ENCODE measurements around the gene PRLR.

The PRLR gene

DNA sequence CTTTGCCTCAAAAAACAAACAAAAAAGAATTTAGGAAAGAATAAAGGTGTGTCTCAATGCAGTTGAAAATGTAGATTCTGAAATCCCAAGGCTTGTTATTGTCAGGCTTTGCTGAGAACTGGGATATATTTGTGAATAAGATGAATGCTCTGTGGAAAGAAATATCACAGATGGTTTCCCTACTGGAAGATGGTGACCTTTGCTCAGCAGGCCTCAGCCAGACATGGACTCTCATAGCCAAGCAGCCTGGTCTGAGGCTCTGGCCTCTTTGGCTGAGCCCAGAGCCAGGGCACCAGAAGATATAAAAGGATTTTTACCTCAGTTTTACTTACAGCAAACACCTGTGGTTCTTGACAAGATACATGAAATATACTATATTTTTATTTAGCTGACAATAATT, 219.6 kb downstream of the PRLR start:
- Histone ChIP-seq H3K27me3 (ENCODE audit: control insufficient read depth in 1 of 2, insufficient read depth in 1 of 2, low read length in 2 of 2) (peaks cover 3 to 10% of the 10 kb centered on the region in 2 experiments), H2BK120ac (ENCODE audit: low read depth, low read length) (no peak overlapping the region), H2AK5ac (ENCODE audit: low read length, severe bottlenecking) (no peak overlapping the region), H3K23ac (ENCODE audit: low read length in 2 of 2) (no peak overlapping the region), H3K4me3 (ENCODE audit: insufficient read depth in 1 of 2, low read depth in 1 of 2, low read length in 2 of 2) (no peak overlapping the region), H3K18ac (ENCODE audit: low read depth in 1 of 2, low read length in 2 of 2) (no peak overlapping the region), H3K4me2 (ENCODE audit: low read length, poor library complexity, severe bottlenecking) (no peak overlapping the region), H3K27ac (ENCODE audit: low read length, poor library complexity, severe bottlenecking) (no peak overlapping the region), H3K14ac (ENCODE audit: low read length in 2 of 2) (no peak overlapping the region), H3K79me1 (replicated peaks; ENCODE audit: low read length, poor library complexity, severe bottlenecking) (no peaks in the 10 kb centered on the region), H3K4me1 (ENCODE audit: control insufficient read depth, insufficient read depth, low read depth, low read length) (no peaks in the 10 kb centered on the region), H4K8ac (ENCODE audit: low read length) (no peak overlapping the region), H3K36me3 (ENCODE audit: control insufficient read depth in 1 of 2, insufficient read depth in 2 of 2, low read depth in 1 of 2, low read length in 2 of 2) (no peaks in the 10 kb centered on the region), H3K9ac (ENCODE audit: low read length) (no peak overlapping the region), H2BK15ac (ENCODE audit: low read depth, poor library complexity, severe bottlenecking) (no peak overlapping the region), H2BK12ac (ENCODE audit: low read length in 2 of 2) (no peak overlapping the region), H2BK5ac (ENCODE audit: low read depth, low read length, poor library complexity, severe bottlenecking) (no peak overlapping the region), H2AFZ (ENCODE audit: low read depth, low read length) (no peak overlapping the region), H3K4ac (ENCODE audit: low read depth in 1 of 2, low read length in 2 of 2) (no peak overlapping the region), H4K91ac (ENCODE audit: low read length) (no peak overlapping the region), H3K9me3 (ENCODE audit: control insufficient read depth, low read length) (no peaks in the 10 kb centered on the region)
- no peak for DNase-seq

GRCh38 chr5:35009657-35010056, 220.6 kb downstream of the PRLR start:
- peak; percentile 6 for DNase-seq
- Histone ChIP-seq H2AK5ac (ENCODE audit: low read length, severe bottlenecking) (no peak overlapping the region), H2BK15ac (ENCODE audit: low read depth, poor library complexity, severe bottlenecking) (no peak overlapping the region), H3K14ac (ENCODE audit: low read length in 2 of 2) (no peak overlapping the region), H3K36me3 (ENCODE audit: control insufficient read depth in 1 of 2, insufficient read depth in 2 of 2, low read depth in 1 of 2, low read length in 2 of 2) (no peaks in the 10 kb centered on the region), H2BK12ac (ENCODE audit: low read length in 2 of 2) (no peak overlapping the region), H3K9me3 (ENCODE audit: control insufficient read depth, low read length) (no peaks in the 10 kb centered on the region), H2AFZ (ENCODE audit: low read depth, low read length) (no peak overlapping the region), H3K4me3 (ENCODE audit: insufficient read depth in 1 of 2, low read depth in 1 of 2, low read length in 2 of 2) (no peak overlapping the region), H2BK120ac (ENCODE audit: low read depth, low read length) (no peak overlapping the region), H4K8ac (ENCODE audit: low read length) (no peak overlapping the region), H3K4ac (ENCODE audit: low read depth in 1 of 2, low read length in 2 of 2) (no peak overlapping the region), H3K4me2 (ENCODE audit: low read length, poor library complexity, severe bottlenecking) (no peak overlapping the region), H3K23ac (ENCODE audit: low read length in 2 of 2) (no peak overlapping the region), H3K27ac (ENCODE audit: low read length, poor library complexity, severe bottlenecking) (no peak overlapping the region), H4K91ac (ENCODE audit: low read length) (no peak overlapping the region), H3K9ac (ENCODE audit: low read length) (peak overlapping the region; percentile 30), H3K27me3 (ENCODE audit: control insufficient read depth in 1 of 2, insufficient read depth in 1 of 2, low read length in 2 of 2) (peaks cover under 1 to 17% of the 10 kb centered on the region in 2 experiments), H3K4me1 (ENCODE audit: control insufficient read depth, insufficient read depth, low read depth, low read length) (no peaks in the 10 kb centered on the region), H2BK5ac (ENCODE audit: low read depth, low read length, poor library complexity, severe bottlenecking) (no peak overlapping the region), H3K18ac (ENCODE audit: low read depth in 1 of 2, low read length in 2 of 2) (no peak overlapping the region), H3K79me1 (replicated peaks; ENCODE audit: low read length, poor library complexity, severe bottlenecking) (no peaks in the 10 kb centered on the region)
- whole genome bisulfite sequencing, result 91% methylated on average over 3 of the region's 3 CpGs

GRCh38 chr5:35009019-35009418, 221.3 kb downstream of the PRLR start:
- H2AFZ ChIP-seq (ENCODE audit: low read depth, low read length), result no peak overlapping the region
- H3K14ac ChIP-seq (ENCODE audit: low read length in 2 of 2), result no peak overlapping the region
- peak overlapping the region; percentile 30 for H3K9ac ChIP-seq (ENCODE audit: low read length)
- no peaks in the 10 kb centered on the region for H3K79me1 ChIP-seq (replicated peaks; ENCODE audit: low read length, poor library complexity, severe bottlenecking)
- no peak overlapping the region for H2BK15ac ChIP-seq (ENCODE audit: low read depth, poor library complexity, severe bottlenecking)
- H3K9me3 ChIP-seq (ENCODE audit: control insufficient read depth, low read length), result no peaks in the 10 kb centered on the region
- H3K27me3 ChIP-seq (ENCODE audit: control insufficient read depth in 1 of 2, insufficient read depth in 1 of 2, low read length in 2 of 2), result peaks cover 0 to 23% of the 10 kb centered on the region in 2 experiments
- no peak overlapping the region for H4K91ac ChIP-seq (ENCODE audit: low read length)
- H3K4me2 ChIP-seq (ENCODE audit: low read length, poor library complexity, severe bottlenecking), result no peak overlapping the region
- DNase-seq, result peak; percentile 5
- WGBS, result 44% methylated on average over 1 of the region's 2 CpGs
- H3K4me1 ChIP-seq (ENCODE audit: control insufficient read depth, insufficient read depth, low read depth, low read length), result no peaks in the 10 kb centered on the region
- no peak overlapping the region for H2BK12ac ChIP-seq (ENCODE audit: low read length in 2 of 2)
- H3K4ac ChIP-seq (ENCODE audit: low read depth in 1 of 2, low read length in 2 of 2), result no peak overlapping the region
- H2BK5ac ChIP-seq (ENCODE audit: low read depth, low read length, poor library complexity, severe bottlenecking), result no peak overlapping the region
- no peak overlapping the region for H3K18ac ChIP-seq (ENCODE audit: low read depth in 1 of 2, low read length in 2 of 2)
- H3K23ac ChIP-seq (ENCODE audit: low read length in 2 of 2), result no peak overlapping the region
- no peaks in the 10 kb centered on the region for H3K36me3 ChIP-seq (ENCODE audit: control insufficient read depth in 1 of 2, insufficient read depth in 2 of 2, low read depth in 1 of 2, low read length in 2 of 2)
- no peak overlapping the region for H4K8ac ChIP-seq (ENCODE audit: low read length)
- H3K4me3 ChIP-seq (ENCODE audit: insufficient read depth in 1 of 2, low read depth in 1 of 2, low read length in 2 of 2), result no peak overlapping the region
- no peak overlapping the region for H2BK120ac ChIP-seq (ENCODE audit: low read depth, low read length)
- no peak overlapping the region for H3K27ac ChIP-seq (ENCODE audit: low read length, poor library complexity, severe bottlenecking)
- H2AK5ac ChIP-seq (ENCODE audit: low read length, severe bottlenecking), result no peak overlapping the region

DNA sequence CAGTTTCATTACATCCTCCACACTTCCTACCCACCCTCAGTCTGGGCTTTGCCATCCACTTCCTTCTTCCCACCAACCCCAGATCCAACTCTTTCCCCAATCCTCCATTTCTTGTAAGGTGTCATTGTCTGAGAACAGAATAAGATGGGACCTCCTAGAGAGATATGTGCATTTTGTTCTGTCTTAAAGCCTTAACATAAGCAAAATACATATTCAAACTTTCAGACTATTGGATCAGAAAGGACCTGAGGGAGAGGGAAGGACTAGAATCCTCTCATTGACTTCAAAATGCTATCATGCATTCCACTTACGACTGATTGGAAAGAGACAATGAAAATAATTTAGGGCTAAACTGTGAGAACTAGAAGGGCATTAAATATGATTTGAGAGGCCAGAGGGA, 225.5 kb downstream of the PRLR start:
- 88% methylated on average over 1 of the region's 1 CpG for WGBS

More for the DNA sequence above, 225.5 kb downstream of the PRLR start:
- Histone ChIP-seq H3K36me3 (ENCODE audit: control insufficient read depth in 1 of 2, insufficient read depth in 2 of 2, low read depth in 1 of 2, low read length in 2 of 2) (no peaks in the 10 kb centered on the region), H2BK5ac (ENCODE audit: low read depth, low read length, poor library complexity, severe bottlenecking) (no peak overlapping the region), H3K4ac (ENCODE audit: low read depth in 1 of 2, low read length in 2 of 2) (no peak overlapping the region), H2BK15ac (ENCODE audit: low read depth, poor library complexity, severe bottlenecking) (no peak overlapping the region), H3K9me3 (ENCODE audit: control insufficient read depth, low read length) (no peaks in the 10 kb centered on the region), H4K8ac (ENCODE audit: low read length) (no peak overlapping the region), H2BK12ac (ENCODE audit: low read length in 2 of 2) (no peak overlapping the region), H2AFZ (ENCODE audit: low read depth, low read length) (no peak overlapping the region), H3K79me1 (replicated peaks; ENCODE audit: low read length, poor library complexity, severe bottlenecking) (no peaks in the 10 kb centered on the region), H2AK5ac (ENCODE audit: low read length, severe bottlenecking) (no peak overlapping the region), H3K27ac (ENCODE audit: low read length, poor library complexity, severe bottlenecking) (no peak overlapping the region), H2BK120ac (ENCODE audit: low read depth, low read length) (no peak overlapping the region), H3K18ac (ENCODE audit: low read depth in 1 of 2, low read length in 2 of 2) (no peak overlapping the region), H3K23ac (ENCODE audit: low read length in 2 of 2) (no peak overlapping the region), H3K4me1 (ENCODE audit: control insufficient read depth, insufficient read depth, low read depth, low read length) (no peaks in the 10 kb centered on the region), H3K9ac (ENCODE audit: low read length) (no peak overlapping the region), H3K4me2 (ENCODE audit: low read length, poor library complexity, severe bottlenecking) (no peak overlapping the region), H3K27me3 (ENCODE audit: control insufficient read depth in 1 of 2, insufficient read depth in 1 of 2, low read length in 2 of 2) (peaks cover 0 to 49% of the 10 kb centered on the region in 2 experiments), H3K14ac (ENCODE audit: low read length in 2 of 2) (no peak overlapping the region), H3K4me3 (ENCODE audit: insufficient read depth in 1 of 2, low read depth in 1 of 2, low read length in 2 of 2) (no peak overlapping the region), H4K91ac (ENCODE audit: low read length) (no peak overlapping the region)
- no peak for DNase-seq

Data from mesenchymal stem cell (in vitro differentiated cells and primary cell).